CD4-positive, alpha-beta T cell treated with Interferon alpha-2 for 1 hour (primary cell): ENCODE measurements around the gene SRSF3.

Experiments
- DNase-seq, 2 donors: peaks; one replicate each; pipeline ENCODE4 v3.0.0-alpha.2; 2020 to 2022

The SRSF3 gene

GRCh38 chr6:36624461-36625157 is 30.4 kb downstream of the SRSF3 start:
- no peak for DNase-seq

- DNase-seq, result no peak
These were observed 31.2 kb downstream of the SRSF3 start for GRCh38 chr6:36625158-36625919.

- DNase-seq, result no peak
These were observed 32.5 kb downstream of the SRSF3 start for GRCh38 chr6:36626636-36627035.

GRCh38 chr6:36627141-36627540 is 33.0 kb downstream of the SRSF3 start:
- DNase-seq, result no peak

GRCh38 chr6:36627801-36628246 is 33.7 kb downstream of the SRSF3 start:
- DNase-seq, result no peak

- DNase-seq, result no peak
These were observed 35.6 kb downstream of the SRSF3 start for GRCh38 chr6:36629784-36630183.

GRCh38 chr6:36631326-36632011 is 37.3 kb downstream of the SRSF3 start:
- DNase-seq, result no peak

- DNase-seq, result no peak
These were observed 39.2 kb downstream of the SRSF3 start for GRCh38 chr6:36633370-36633769.

- no peak for DNase-seq
These were observed 39.8 kb downstream of the SRSF3 start for GRCh38 chr6:36633915-36634314.

- DNase-seq, result no peak
These were observed 40.4 kb downstream of the SRSF3 start for GRCh38 chr6:36634317-36635108.

- no peak for DNase-seq
These were observed 42.1 kb downstream of the SRSF3 start for GRCh38 chr6:36636283-36636682.

GRCh38 chr6:36636687-36637418 is 42.7 kb downstream of the SRSF3 start:
- DNase-seq, result no peak

- no peak for DNase-seq
These were observed 44.4 kb downstream of the SRSF3 start for GRCh38 chr6:36638579-36638978.

- no peak for DNase-seq
These were observed 45.1 kb downstream of the SRSF3 start for GRCh38 chr6:36639171-36639808.

GRCh38 chr6:36641543-36641942 is 47.4 kb downstream of the SRSF3 start:
- DNase-seq, result no peak

- no peak for DNase-seq
These were observed 49.0 kb downstream of the SRSF3 start for GRCh38 chr6:36642913-36643817.

GRCh38 chr6:36643977-36644376 is 49.8 kb downstream of the SRSF3 start:
- no peak for DNase-seq

GRCh38 chr6:36649086-36649485 is 54.9 kb downstream of the SRSF3 start:
- DNase-seq, result no peak

GRCh38 chr6:36649701-36650484 is 55.7 kb downstream of the SRSF3 start:
- no peak for DNase-seq
